ENCODE data around the gene SH2D3A. TPM values are rescaled to one million over a fixed set of nuclear protein-coding genes. Genes with fewer than 3 reads are reported as not detected.

The SH2D3A gene
- total and polyA plus RNA-seq, 2 of the 4 experiments (the other 2 are of a cell fraction), result under 0.01 to 0.09 TPM

- Histone ChIP-seq H3K4me1 (ENCODE audit: control insufficient read depth, insufficient read depth, low read length) (no peaks in the 10 kb centered on the region), H4K20me1 (ENCODE audit: insufficient read depth, low read length) (no peaks in the 10 kb centered on the region), H3K23ac (ENCODE audit: low read depth, low read length) (no peak overlapping the region), H3K9ac (ENCODE audit: low read depth, low read length) (no peak overlapping the region), H4K5ac (ENCODE audit: low read depth, low read length) (no peak overlapping the region), H4K91ac (ENCODE audit: insufficient read depth, low read depth, low read length) (no peak overlapping the region), H2BK15ac (ENCODE audit: low read depth, low read length) (no peak overlapping the region), H3K14ac (replicated peaks; ENCODE audit: low read depth, low read length) (no peak overlapping the region), H2AK9ac (replicated peaks; ENCODE audit: low read depth, low read length, poor library complexity) (no peak overlapping the region), H3K9me1 (ENCODE audit: insufficient read depth, low read length) (no peaks in the 10 kb centered on the region), H3K4me3 (ENCODE audit: insufficient read depth, low read depth, low read length) (no peak overlapping the region), H3K4ac (ENCODE audit: low read depth, low read length) (no peak overlapping the region), H3K27me3 (ENCODE audit: control insufficient read depth, insufficient read depth, low read length) (no peaks in the 10 kb centered on the region), H2AFZ (replicated peaks; ENCODE audit: low read length, poor library complexity) (no peak overlapping the region), H3K79me1 (ENCODE audit: low read depth in 1 of 2, low read length in 2 of 2) (no peaks in the 10 kb centered on the region), H3K36me3 (ENCODE audit: control insufficient read depth, insufficient read depth, low read length) (no peaks in the 10 kb centered on the region), H3K9me3 (ENCODE audit: control insufficient read depth, insufficient read depth, low read length) (peaks cover 3% of the 10 kb centered on the region; the same call in 1 of the 2 replicates), H2BK5ac (ENCODE audit: low read depth, low read length, poor library complexity, severe bottlenecking) (no peak overlapping the region), H2BK120ac (ENCODE audit: low read depth, low read length) (no peak overlapping the region), H4K8ac (ENCODE audit: low read depth in 2 of 2, low read length in 2 of 2) (no peak overlapping the region), H2AK5ac (ENCODE audit: low read depth, low read length) (no peak overlapping the region), H3K18ac (ENCODE audit: low read depth, low read length) (no peak overlapping the region), H3K27ac (ENCODE audit: insufficient read depth, low read length) (no peak overlapping the region), H3K56ac (ENCODE audit: extremely low read depth, insufficient read depth, low read length) (no peak overlapping the region), H3K4me2 (ENCODE audit: low read depth, low read length) (no peak overlapping the region), H2BK20ac (ENCODE audit: low read depth, low read length) (no peak overlapping the region)
- ATAC-seq (ENCODE audit: low read depth) (no peak), DNase-seq (no peak)
- no CpG with 5 or more reads among the region's 1 CpG for WGBS, 2 experiments (ENCODE audit: extremely low coverage in 2 of 2, insufficient read length in 1 of 2)
- BruUV-seq (replicated peaks), result no TSS peak
- POLR2A ChIA-PET (ENCODE audit: unreplicated experiment), result no interaction called here
- in situ Hi-C loops (cut with MboI; ENCODE audit: low sequenced_read_pairs) (no loop called here), dilution Hi-C loops (cut with HindIII; ENCODE audit: low sequenced_read_pairs, unreplicated experiment) (no loop called here), intact Hi-C loops (cut with micrococcal nuclease) (no loop called here)
- TF ChIP-seq MXI1 (IDR thresholded peaks at IDR 0.05; ENCODE audit: borderline replicate concordance, low read depth, low read length) (no peak), RCOR1 (IDR thresholded peaks at IDR 0.05; ENCODE audit: insufficient replicate concordance, low read length) (no peak), CHD1 (IDR thresholded peaks at IDR 0.05; ENCODE audit: low read depth, low read length) (no peak), MAZ (IDR thresholded peaks at IDR 0.05; ENCODE audit: borderline replicate concordance, low read depth, low read length) (no peak), NFE2L2 (IDR thresholded peaks at IDR 0.05; ENCODE audit: low read depth, low read length) (no peak), CEBPB (IDR thresholded peaks at IDR 0.05; ENCODE audit: low read depth, low read length) (no peak), FOS (IDR thresholded peaks at IDR 0.05; ENCODE audit: low read depth, low read length) (no peak), CTCF (conservative IDR thresholded peaks at IDR 0.05; ENCODE audit: low read depth, low read length) (no peak), BHLHE40 (IDR thresholded peaks at IDR 0.05; ENCODE audit: low read depth, low read length) (no peak), RAD21 (IDR thresholded peaks at IDR 0.05; ENCODE audit: low read length) (no peak), MAFK (IDR thresholded peaks at IDR 0.05; ENCODE audit: low read depth, low read length) (no peak), RFX5 (IDR thresholded peaks at IDR 0.05; ENCODE audit: low read depth, low read length) (no peak), POLR2A (IDR thresholded peaks at IDR 0.05; ENCODE audit: low read depth, low read length) (no peak), SMC3 (IDR thresholded peaks at IDR 0.05; ENCODE audit: low read depth, low read length) (no peak)
- TF ChIP-seq, protein P1, sequence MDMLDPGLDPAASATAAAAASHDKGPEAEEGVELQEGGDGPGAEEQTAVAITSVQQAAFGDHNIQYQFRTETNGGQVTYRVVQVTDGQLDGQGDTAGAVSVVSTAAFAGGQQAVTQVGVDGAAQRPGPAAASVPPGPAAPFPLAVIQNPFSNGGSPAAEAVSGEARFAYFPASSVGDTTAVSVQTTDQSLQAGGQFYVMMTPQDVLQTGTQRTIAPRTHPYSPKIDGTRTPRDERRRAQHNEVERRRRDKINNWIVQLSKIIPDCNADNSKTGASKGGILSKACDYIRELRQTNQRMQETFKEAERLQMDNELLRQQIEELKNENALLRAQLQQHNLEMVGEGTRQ (IDR thresholded peaks at IDR 0.05; ENCODE audit: low read depth, low read length), result no peak
- TF ChIP-seq, protein P2, sequence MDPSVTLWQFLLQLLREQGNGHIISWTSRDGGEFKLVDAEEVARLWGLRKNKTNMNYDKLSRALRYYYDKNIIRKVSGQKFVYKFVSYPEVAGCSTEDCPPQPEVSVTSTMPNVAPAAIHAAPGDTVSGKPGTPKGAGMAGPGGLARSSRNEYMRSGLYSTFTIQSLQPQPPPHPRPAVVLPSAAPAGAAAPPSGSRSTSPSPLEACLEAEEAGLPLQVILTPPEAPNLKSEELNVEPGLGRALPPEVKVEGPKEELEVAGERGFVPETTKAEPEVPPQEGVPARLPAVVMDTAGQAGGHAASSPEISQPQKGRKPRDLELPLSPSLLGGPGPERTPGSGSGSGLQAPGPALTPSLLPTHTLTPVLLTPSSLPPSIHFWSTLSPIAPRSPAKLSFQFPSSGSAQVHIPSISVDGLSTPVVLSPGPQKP (IDR thresholded peaks at IDR 0.05; ENCODE audit: borderline replicate concordance, low read depth, low read length), result no peak
- CTCF ChIA-PET, result no interaction called here
These were observed 41.3 kb upstream of the SH2D3A start for GRCh38 chr19:6808494-6808893.

Data from IMR-90 (cell line).